ENCODE data around the gene CHN1.

- TF ChIP-seq CTCF (IDR thresholded peaks at IDR 0.05 in 4 of 5, conservative IDR thresholded peaks at IDR 0.05 in 1 of 5) (no peak), POLR2A (IDR thresholded peaks at IDR 0.05) (no peak)
Observed at GRCh38 chr2:174749793-174750192, 255.4 kb downstream of the CHN1 start.

Data from gastrocnemius medialis (tissue), 4 donors.